HG02938 (cell line): ENCODE results near the gene GSTT2.
"Not testable (repeated sequence)": the region's sequence is repeated elsewhere in the genome, so short reads cannot be mapped to it uniquely, and the experiment has no call there.

ENCODE experiments used
- ATAC-seq: cut with Tn5 transposase; IDR thresholded peaks from one replicate; pipeline ENCODE4 v1.9.1; 2021; ENCODE audit warnings: mild to moderate bottlenecking, moderate library complexity; ENCODE audit not compliant: unreplicated experiment

GSTT2 gene

DNA sequence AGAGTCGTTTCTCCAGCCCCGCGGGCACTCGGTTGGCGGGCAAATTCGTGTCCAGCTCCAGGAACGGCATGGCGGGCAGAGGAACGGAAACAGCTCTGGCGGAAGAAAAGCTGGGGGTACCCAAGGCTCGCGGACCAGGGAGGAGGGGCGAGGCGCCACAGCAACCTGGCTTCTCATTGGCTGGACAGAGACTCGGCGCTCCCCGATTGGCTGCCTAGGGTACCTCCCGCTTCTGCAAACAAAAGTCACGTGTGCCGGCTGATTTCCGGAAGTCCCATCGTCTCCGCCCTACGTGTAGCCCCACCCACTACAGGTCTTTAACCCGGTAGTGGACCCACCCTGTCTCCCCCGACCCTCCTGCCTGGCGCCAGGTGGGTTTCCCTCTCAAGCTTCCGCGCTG, 5.6 kb upstream of the GSTT2 start, which contains the start of gene DDT:
TSS of gene DDT (minus strand) at position 97 of the 400 bp plus-strand sequence. CDS start at position 70, 27 bp downstream.
- ATAC-seq: peak; percentile 80

DNA sequence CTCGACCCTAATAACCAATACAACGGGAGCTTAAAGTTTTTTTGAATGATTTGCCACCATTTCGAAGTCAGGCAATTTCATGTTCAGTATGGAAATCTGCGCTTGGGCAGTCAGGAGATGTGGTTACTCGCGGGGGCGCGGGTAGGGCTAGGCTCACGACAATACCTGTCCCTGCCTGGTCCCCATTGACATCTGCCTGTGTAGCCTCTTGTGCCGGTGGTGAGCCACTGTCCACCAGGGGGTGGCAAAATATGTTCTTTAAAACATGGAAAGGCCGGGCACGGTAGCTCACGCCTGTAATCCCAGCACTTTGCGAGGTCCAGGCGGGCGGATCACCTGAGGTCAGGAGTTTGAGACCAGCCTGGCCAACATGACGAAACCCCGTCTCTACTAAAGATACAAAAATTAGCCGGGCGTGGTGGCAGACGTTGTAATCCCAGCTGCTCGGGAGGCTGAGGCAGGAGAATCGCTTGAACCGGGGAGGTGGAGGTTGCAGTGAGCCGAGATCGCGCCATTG, 5.0 kb upstream of the GSTT2 start:
- peak; percentile 30 for ATAC-seq

DNA sequence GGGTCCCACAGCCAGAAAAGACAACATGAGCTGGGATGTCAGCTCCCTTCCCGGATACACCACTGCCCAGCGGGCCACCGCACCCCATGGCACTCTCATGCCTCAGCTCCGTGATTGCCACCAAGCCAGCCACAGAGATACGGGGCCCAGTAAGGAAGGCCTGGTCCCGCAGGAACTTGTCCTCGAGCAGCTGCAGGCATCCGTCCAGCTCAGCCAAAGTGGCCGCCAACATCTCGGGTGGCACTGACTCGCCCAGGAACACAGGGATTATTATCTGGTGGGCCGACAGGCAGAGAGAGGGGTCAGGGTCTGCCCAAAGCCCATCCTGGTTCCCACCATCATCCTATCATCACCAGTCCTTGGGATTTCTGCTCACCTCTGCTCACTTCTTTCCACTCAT, 2.6 kb upstream of the GSTT2 start:
- ATAC-seq: not testable (repeated sequence)

DNA sequence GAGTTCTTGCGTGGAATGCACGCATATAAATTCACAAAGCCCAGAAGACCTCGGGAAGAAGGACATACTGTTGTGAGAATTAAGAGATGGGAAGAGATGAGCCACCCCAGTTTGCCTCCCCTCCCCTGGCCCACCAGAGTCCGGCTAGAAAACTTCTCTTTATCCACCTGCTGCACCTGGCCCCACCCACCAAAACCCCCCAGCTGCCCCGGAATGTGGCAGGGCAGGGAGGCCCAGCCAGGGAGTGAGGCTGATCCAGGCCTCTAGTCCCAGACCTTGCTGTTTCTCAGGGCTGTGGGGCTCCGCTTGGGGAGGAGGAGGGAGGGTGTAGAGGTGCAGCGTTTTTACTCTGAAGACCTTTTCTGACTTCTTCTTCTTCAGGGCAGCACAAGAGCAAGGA, 633 bp downstream of the GSTT2 start:
- not testable (repeated sequence) for ATAC-seq

DNA sequence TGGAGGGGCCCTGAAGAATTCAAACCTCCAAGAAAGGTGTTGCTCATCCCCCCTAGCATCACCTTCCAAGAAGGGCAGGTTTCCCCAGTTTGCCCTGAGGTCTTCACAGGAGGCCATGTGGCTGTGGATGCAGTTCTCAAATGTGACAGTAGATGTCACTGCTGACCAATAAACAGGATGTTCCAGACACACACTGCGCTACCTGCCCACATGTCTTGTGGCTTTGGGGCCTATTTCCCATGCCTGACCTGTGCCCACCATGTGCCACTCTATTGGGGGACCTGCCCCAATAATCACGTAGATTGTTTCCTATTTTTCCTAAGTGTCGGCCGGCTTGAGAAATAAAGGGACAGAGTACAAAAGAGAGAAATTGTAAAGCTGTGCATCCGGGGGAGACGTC, 4.5 kb downstream of the GSTT2 start:
- no peak for ATAC-seq

DNA sequence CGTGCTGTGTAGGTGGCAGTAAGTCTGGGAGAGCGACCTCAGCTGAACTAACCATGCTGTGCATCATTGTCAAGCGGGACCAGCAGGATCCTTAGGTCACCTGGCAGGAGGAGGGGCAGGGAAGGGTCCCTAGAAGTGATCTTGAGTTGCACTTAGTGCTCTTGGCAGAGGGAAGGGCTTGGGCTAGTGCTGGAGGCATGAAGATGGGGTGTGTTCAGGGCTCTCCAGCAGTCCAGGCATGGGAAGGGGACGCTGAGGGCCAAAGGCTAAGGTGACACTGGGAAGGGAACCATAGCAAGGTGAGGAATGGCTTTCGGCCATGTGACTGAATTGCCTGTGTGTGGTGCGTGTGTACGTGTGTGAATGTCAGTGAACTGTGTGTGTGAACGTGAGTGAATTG, 6.2 kb downstream of the GSTT2 start:
- ATAC-seq: not testable (repeated sequence)

DNA sequence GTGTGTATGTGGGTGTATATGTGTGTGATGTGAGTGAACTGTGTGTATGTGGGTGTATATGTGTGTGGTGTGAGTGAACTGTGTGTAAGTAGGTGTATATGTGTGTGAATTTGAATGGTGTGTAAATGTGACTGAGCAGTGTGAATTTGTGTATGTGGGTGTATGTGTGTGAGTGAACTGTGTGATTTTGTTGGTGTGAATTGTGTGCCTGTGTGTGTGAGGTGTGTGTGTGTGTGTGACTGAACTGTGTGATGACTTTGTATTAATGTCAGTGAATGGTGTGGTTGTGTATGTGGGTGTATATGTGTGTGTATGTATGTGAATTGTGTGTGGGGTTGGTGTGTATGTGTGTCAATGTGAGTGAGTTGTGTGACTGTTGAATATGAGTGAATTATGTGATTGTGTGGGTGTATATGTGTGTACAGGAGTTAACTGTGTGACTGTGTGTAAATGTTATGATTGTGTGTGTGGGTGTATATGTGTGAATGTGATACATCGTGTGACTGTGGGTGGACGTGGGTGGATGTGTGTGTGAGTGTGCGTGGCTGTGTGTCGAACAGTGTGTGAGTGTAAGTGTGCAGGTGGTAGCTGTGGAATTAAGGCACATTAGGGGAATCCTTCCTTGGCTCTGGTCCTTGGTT, 6.7 kb downstream of the GSTT2 start:
- not testable (repeated sequence) for ATAC-seq

DNA sequence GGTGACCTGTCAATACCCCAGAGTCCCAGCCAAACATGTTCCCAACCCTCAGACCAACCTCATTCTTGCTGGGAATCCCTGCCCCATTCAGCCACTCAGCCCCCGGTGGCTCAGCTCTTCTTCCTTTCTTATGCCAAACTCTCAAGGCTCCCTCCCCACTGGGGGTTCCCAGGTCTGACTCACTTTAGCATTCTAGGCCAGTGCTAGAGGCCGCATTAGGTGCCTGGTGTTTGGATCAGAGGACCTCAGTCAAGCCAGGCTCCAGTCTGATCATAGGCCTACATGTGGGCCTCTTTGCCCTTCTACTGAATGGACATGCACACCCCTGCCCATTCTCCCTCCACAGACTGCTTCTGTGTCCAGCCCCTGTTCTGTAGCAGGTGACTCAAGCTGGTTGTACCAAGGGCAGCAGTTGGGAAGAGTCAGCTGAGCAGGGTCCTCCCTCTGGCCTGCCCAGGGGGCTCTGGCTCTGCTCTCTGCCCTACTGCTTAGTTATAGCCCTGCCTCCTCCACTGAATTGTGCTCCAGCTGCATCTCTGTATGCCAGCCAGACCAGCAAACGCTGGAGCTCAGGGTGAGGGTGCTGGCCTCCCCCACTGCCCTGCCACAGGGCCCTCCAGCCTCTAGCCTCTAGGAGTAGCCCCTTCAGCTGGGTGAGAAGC, 9.8 kb downstream of the GSTT2 start:
- not testable (repeated sequence) for ATAC-seq

DNA sequence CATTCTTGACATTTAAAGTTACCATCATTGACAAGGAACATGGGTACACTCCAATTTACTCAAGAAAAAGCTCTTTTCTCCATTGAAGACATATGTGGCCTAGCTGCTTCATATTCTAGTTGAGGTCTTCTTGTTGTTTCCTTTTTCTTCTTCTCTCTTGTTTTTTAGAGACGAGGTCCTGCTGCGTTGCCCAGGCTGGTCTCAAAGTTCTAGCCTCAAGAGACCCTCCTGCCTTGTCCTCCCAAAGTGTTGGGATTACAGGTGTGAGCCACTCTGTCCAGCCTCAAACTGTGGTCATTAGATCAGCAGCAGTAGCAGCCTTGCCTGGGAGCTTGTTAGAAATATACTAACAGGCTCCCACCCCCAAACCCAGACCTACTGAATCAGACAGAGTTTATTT, 13.1 kb downstream of the GSTT2 start:
- ATAC-seq: not testable (repeated sequence)

DNA sequence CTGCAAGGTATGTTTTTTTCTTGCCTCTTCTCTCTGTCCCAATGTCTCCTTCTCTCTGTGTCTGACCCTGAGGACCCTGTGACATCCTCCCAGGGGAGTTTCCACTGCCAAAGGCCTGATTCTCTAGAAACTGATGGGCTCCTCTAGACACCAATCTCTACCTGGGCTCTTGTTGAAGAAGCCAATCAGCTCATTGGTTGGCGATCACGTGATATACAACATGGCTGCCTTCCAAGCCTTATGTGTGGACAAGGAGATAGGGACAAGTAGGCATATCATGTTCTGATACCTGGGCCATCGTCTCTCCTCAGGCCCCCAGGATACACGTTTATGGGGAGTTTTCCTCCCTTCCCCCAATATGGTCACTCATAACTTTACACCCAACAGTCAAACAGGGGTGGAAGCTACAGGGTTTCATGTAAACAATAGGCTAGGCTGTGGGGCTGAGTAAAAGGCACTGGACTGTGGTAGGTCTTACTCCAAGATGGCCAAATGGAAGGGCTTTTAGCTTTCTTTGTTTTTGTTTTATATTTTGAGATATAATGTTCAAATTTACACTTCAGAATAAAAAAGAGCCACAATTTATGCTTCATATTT, 13.7 kb downstream of the GSTT2 start:
- not testable (repeated sequence) for ATAC-seq

DNA sequence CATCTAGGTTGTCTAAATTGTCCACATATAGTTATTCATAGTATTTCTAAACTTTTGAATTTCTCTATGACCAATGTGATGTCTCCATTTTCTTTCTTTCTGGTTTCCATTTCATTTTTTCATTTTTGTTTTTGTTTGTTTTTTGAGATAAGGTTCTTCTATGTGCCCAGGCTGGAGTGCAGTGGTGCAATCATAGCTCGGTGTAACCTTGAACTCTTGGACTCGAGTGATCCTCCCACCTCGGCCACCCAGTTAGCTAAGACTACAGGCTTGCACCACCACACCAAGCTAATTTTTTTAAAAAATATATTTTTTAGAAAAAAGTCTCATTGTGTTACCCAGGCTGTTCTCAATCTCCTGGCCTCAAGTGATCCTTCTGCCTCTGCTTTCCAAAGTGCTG, 17.2 kb downstream of the GSTT2 start:
- ATAC-seq: no peak

DNA sequence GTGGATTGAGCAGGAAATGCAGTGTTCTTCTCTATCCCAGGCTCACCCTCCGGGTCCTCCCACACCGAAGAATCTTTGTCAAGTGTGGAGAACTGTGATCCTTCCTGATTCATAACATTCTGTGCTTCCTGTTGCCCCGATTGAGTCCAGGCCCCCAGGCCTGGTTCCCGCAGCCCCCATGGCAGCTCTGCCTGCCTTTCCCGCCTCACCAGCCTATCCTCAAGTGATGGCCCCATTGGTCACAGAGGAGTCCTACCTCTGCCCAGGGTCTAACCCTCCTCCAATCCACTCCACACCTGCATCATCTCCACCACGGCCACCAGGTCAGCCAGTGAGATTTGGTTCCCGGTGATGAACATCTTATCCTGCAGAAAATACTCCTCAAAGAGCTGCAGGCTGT, 19.8 kb downstream of the GSTT2 start:
- not testable (repeated sequence) for ATAC-seq

DNA sequence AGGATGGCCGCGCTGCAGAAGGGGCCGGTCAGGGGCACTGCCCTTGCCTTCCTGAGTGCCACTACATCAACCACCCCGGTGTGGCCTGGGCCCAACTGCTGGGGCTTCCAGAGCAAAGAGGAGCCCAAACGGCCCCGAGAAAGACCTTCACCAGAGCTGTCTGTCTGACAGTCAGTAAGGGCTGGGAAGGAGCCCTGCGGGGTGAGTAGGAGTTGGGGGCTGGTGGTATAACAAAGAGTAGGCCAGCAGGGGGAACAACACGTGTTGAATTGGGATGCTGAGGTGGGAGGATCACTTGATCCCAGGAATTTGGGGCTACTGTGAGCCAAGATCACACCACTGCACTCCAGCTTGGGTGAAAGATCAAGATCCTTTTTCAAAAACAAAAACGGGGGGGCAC, 21.4 kb downstream of the GSTT2 start:
- ATAC-seq: no peak

DNA sequence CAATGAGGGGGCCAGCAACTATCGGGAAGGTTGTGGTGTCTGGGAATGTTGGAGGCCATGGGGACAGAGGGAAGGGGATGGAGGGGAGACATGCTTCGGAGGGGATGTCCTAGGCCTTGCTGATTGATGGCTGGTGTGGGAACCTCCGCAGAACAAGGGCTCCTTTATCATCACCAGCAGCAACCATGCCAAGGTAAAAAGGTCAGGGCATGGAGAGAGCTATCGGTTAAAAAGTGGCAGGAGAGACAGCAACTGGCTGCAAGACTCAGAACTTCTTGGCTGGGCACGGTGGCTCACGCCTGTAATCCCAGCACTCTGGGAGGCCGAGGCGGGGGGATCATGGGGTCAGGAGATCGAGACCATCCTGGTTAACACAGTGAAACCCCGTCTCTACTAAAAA, 22.3 kb downstream of the GSTT2 start:
- no peak for ATAC-seq

DNA sequence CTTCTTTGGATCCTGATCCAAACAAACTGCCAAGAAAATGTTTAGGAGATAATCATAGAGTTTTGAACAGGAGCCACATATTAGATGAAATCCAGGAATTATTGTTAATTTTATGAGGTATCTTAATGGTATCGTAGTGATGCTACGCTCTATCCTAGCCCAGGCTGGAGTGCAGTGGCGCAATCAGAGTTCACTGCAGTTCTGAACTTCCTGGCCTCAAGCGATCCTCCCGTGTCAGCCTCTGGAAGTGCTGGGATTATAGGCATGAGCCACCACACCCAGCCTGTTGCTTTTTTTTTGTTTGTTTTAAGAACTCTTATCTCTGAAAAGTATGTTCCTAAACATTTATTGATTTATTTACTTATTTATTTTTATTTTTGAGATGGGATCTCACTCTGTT, 22.9 kb downstream of the GSTT2 start:
- ATAC-seq: no peak

DNA sequence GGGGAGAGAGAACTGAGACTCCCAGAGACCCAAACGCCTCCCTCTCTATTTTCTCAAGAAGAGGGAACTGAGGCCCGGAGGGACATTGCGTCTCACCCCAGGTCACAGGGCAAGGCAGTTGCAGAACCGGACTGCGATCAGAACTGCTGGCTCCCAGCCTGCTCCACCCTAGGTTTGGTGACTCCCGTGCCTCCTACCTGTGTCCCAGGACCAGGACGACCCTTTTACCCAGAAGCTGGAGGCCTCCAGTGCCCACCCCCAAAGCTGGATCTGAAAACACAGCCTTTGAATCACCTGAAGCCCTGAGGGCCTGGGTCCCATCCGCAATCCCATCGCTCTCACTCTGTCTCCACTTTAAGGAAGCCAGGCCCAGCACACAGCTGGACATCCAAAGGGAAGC, 24.0 kb downstream of the GSTT2 start:
- ATAC-seq: no peak

DNA sequence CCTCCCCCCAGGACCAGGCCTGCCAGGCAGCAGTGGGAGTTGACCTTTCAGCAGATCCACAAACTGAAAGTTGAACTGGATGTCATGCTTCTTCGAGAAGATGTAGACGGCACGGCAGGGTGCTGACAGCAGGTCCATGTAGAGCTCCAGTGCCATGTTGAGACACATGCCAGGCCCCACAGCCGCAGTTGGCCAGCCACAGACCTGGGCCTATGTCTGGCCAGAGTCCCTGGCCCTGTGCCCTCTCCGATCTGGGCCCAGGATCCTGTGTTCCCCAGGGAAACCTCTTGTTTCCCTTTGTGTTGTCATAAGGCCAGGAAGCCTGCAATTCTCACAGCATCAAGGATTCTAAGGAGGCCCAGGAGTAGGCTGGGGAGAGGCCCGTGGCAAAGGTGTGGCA, 25.3 kb downstream of the GSTT2 start, which contains the start of gene GSTT4:
TSS of gene GSTT4 (minus strand) at position 253 of the 400 bp plus-strand sequence. CDS start at position 156, 97 bp downstream.
- no peak for ATAC-seq

DNA sequence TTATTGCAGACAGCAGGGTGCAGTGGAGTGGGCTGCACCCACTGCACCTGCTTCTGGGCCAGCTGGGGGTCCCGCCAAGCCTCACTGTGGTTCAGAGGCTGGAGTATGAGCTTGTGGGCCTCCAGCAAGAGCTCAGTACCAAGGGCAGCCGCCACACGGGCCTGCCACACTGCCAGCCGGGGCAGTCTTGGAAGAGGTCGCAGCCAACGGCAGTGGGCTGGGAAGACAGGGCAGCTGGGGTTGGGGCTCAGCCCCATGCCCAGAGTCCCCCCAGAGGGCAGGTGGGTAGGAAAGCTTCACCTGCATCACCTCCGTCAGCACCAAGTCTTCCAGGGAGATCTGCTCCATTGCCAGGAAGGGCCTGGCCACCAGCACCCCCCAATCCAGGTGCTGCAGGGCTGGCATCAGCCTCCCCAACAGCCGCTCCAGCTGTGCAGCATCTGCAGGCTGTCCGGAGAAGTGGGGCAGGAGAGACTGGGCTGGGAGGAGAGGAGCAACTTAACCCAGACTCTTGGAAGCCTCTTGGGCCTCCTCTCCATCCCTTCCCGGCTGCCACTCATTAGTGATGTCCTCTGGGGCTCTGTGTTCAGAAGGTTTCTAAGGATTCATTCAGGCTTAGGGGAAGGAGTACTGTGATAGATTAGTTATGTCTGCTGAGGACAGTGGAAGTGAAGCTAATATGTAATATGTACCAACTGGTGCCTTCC, 26.4 kb downstream of the GSTT2 start:
- ATAC-seq: no peak

DNA sequence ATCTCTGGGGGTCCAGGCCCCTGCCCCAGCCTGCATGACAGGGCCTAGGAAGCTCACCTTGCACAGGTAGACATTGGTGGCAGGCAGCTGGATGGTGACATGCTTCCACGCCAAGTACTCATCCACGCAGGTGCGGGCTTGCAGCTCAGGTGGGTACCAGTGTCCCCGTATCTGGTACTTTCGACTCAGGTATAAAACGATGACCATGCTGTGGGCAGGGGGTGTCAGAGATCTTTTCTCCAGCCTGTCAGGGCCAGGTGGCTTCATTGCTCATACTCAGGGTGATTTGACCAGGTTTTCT, 26.9 kb downstream of the GSTT2 start:
- ATAC-seq: no peak

DNA sequence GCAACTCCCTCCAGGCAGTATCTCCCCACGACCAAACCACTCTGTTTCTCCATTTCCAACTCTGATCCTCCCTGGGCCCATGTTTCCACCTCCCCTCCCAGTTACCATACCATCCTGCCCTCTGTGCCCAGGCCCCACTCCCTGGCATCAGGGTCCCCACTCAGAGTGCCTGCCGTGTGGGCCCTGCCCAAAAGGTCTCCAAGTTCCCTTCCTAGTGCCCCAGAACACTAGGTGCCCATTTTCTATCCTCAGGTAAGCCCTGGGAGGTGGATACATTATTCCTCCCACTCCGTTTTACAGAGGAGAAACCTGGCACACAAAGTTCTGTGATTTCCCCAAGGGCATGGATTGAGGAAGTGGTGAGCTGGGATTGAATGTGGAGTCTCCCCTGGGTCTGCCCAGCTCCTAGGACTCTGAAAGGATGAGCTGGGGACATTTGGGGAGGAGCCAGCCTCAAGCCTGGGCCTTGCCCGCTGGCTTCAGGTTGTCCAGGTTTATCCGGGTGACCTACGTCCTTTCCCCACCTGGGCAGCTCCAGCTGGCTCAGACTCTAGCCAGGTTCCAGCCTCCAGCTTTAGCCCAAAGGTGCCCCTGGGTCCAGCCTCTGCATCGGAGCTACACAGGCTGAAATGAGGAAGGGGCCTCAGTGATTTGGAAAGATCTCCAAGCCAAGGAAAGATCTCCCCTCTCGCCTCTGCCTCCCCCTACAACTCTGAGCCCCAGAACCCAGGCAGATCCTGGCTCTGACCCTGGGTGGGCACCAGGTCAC, 27.5 kb downstream of the GSTT2 start:
- no peak for ATAC-seq

DNA sequence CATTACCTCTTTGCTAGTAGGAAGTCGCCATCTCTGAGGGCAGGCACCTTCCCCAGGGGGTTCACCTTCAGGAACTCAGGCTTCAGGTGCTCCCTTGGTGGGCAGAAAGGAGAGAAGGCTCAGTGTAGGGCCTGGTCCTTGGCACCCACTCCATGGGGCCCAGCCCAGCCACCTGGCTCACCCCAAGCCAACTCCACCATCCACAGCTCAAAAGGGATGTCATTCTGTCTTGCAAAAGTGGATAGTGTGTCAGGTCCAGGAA, 28.0 kb downstream of the GSTT2 start:
- ATAC-seq: no peak
